HG03521 (cell line): ENCODE results near the gene PITX3.
"Not testable (repeated sequence)": the region's sequence is repeated elsewhere in the genome, so short reads cannot be mapped to it uniquely, and the experiment has no call there.

Source experiments
- ATAC-seq: cut with Tn5 transposase; IDR thresholded peaks from one replicate; pipeline ENCODE4 v1.9.1; 2021; ENCODE audit warnings: mild to moderate bottlenecking, moderate library complexity; ENCODE audit not compliant: unreplicated experiment

PITX3 gene

GRCh38 chr10:102261196-102261595, 19.9 kb upstream of the PITX3 start:
- no peak for ATAC-seq

GRCh38 chr10:102255404-102255803, 14.1 kb upstream of the PITX3 start:
- ATAC-seq, result no peak

- ATAC-seq, result no peak
Measured at GRCh38 chr10:102254426-102254825, 13.1 kb upstream of the PITX3 start.

GRCh38 chr10:102252508-102252907, 11.2 kb upstream of the PITX3 start:
- ATAC-seq, result not testable (repeated sequence)

GRCh38 chr10:102247734-102248133, 6.4 kb upstream of the PITX3 start:
- no peak for ATAC-seq

GRCh38 chr10:102246261-102246660, 4.9 kb upstream of the PITX3 start:
- no peak for ATAC-seq

- no peak for ATAC-seq
Measured at GRCh38 chr10:102245932-102246251, 4.6 kb upstream of the PITX3 start.

GRCh38 chr10:102245082-102245931, 4.0 kb upstream of the PITX3 start, which contains the start of gene GBF1:
Gene GBF1, plus strand, starts transcription at chr10:102245532. Its CDS starts 13,407 bp downstream, at chr10:102258939.
- peak; percentile 82 for ATAC-seq

- no peak for ATAC-seq
Measured at GRCh38 chr10:102243309-102243708, 2.0 kb upstream of the PITX3 start.

GRCh38 chr10:102242118-102242485, 790 bp upstream of the PITX3 start:
- no peak for ATAC-seq

GRCh38 chr10:102241032-102241443, 274 bp downstream of the PITX3 start:
- ATAC-seq, result no peak

- no peak for ATAC-seq
Measured at GRCh38 chr10:102240467-102241031, 763 bp downstream of the PITX3 start.

- ATAC-seq, result no peak
Measured at GRCh38 chr10:102237711-102238252, 3.5 kb downstream of the PITX3 start.

GRCh38 chr10:102236006-102236405, 5.3 kb downstream of the PITX3 start:
- ATAC-seq, result no peak

- no peak for ATAC-seq
Measured at GRCh38 chr10:102235598-102235920, 5.8 kb downstream of the PITX3 start.

GRCh38 chr10:102234888-102235597, 6.3 kb downstream of the PITX3 start:
- no peak for ATAC-seq

- no peak for ATAC-seq
Measured at GRCh38 chr10:102233997-102234396, 7.3 kb downstream of the PITX3 start.

- ATAC-seq, result no peak
Measured at GRCh38 chr10:102231357-102232318, 9.7 kb downstream of the PITX3 start.

- no peak for ATAC-seq
Measured at GRCh38 chr10:102230861-102231356, 10.4 kb downstream of the PITX3 start.

GRCh38 chr10:102230264-102230860, 10.9 kb downstream of the PITX3 start:
- ATAC-seq, result no peak
